Osteoblast (primary cell): Measurements from ENCODE around the gene KCND2. TPM values are rescaled to one million over a fixed set of nuclear protein-coding genes. Genes with fewer than 3 reads are reported as not detected.
"Not testable (repeated sequence)": the region's sequence is repeated elsewhere in the genome, so short reads cannot be mapped to it uniquely, and the experiment has no call there.

Experiments
- DNase-seq: peaks from one replicate; pipeline ENCODE4 v3.0.0; 2011; ENCODE audit warnings: low spot score, mixed read lengths; ENCODE audit not compliant: insufficient read length; ENCODE audit errors: missing footprints
- H2AFZ ChIP-seq: 2 replicates; pipeline ENCODE4 v1.6.0; 2011; ENCODE audit warnings: mild to moderate bottlenecking, low read length
- H3K27ac ChIP-seq: 2 replicates; pipeline ENCODE4 v1.5.1; 2011; ENCODE audit warnings: mild to moderate bottlenecking, low read depth, low read length, moderate library complexity
- H3K27me3 ChIP-seq: 2 replicates; pipeline ENCODE4 v1.6.0; 2012; ENCODE audit warnings: mild to moderate bottlenecking, control low read depth, inconsistent platforms, low read length, moderate library complexity; ENCODE audit not compliant: insufficient read depth
- H3K36me3 ChIP-seq: 2 replicates; pipeline ENCODE4 v1.5.1; 2011; ENCODE audit warnings: mild to moderate bottlenecking, low read length, control low read depth, moderate library complexity; ENCODE audit not compliant: insufficient read depth
- H3K4me1 ChIP-seq: 2 replicates; pipeline ENCODE4 v1.5.1; 2011; ENCODE audit warnings: mild to moderate bottlenecking, low read length, control low read depth, moderate library complexity; ENCODE audit not compliant: insufficient read depth
- H3K4me2 ChIP-seq: 2 replicates; pipeline ENCODE4 v1.6.0; 2011; ENCODE audit warnings: mild to moderate bottlenecking, low read length; ENCODE audit not compliant: insufficient read depth
- H3K4me3 ChIP-seq: fragments of 200-600 bp; sonication (generic); 3 replicates; pipeline ENCODE4 v1.5.1; 2012; ENCODE audit warnings: mild to moderate bottlenecking, low read length, inconsistent platforms; ENCODE audit not compliant: insufficient read depth
- H3K79me2 ChIP-seq: 2 replicates; pipeline ENCODE4 v1.6.0; 2012; ENCODE audit warnings: mild to moderate bottlenecking, low read length, control low read depth, inconsistent platforms; ENCODE audit not compliant: insufficient read depth
- H3K9me3 ChIP-seq: 2 replicates; pipeline ENCODE4 v1.5.1; 2011; ENCODE audit warnings: low read depth, low read length, control low read depth
- H4K20me1 ChIP-seq: 2 replicates; pipeline ENCODE4 v1.6.0; 2012; ENCODE audit warnings: mild to moderate bottlenecking, low read length, control low read depth; ENCODE audit not compliant: insufficient read depth
- total RNA-seq: library from RNA; depleted of rRNA; stranded (reverse); fragments of >200 nt; gene quantifications from 2 replicates; pipeline ENCODE4 v1.2.3, GENCODE V29; 2012
- TF ChIP-seq, protein P1 (sequence below): IDR thresholded peaks from 2 replicates; pipeline ENCODE4 v1.5.1; 2011; ENCODE audit warnings: mild to moderate bottlenecking, low read depth, low read length, moderate library complexity; ENCODE audit errors: extremely low read depth

KCND2 gene
- total RNA-seq, 1 donor: 6.5 TPM

DNA sequence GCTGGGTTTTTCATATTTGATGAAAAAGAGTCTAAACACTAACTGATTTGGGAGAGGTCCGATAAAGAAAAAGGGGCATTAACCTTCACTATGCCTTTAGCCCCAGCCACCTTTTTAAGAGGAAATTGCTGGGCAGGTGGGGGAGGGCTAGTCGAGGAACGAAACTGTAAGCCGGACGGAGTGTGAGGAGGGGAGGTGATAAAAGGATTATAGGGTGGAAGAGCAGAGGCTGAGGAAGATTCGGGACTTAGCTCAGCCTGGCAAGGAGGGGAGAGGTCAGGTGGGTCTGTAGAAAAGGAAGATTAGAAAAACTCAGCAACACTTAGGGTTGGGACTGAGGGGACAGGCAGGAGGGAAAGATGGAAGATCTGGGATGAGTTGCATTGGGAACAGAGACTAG is 508.0 kb downstream of the KCND2 start:
- Histone ChIP-seq H3K4me3 (no peak overlapping the region), H3K27me3 (no peaks in the 10 kb centered on the region), H2AFZ (no peak overlapping the region), H3K4me1 (no peaks in the 10 kb centered on the region), H3K36me3 (no peaks in the 10 kb centered on the region), H3K79me2 (no peaks in the 10 kb centered on the region), H4K20me1 (no peaks in the 10 kb centered on the region), H3K4me2 (no peak overlapping the region), H3K27ac (no peak overlapping the region), H3K9me3 (no peaks in the 10 kb centered on the region)
- DNase-seq: no peak
- TF ChIP-seq, protein P1, sequence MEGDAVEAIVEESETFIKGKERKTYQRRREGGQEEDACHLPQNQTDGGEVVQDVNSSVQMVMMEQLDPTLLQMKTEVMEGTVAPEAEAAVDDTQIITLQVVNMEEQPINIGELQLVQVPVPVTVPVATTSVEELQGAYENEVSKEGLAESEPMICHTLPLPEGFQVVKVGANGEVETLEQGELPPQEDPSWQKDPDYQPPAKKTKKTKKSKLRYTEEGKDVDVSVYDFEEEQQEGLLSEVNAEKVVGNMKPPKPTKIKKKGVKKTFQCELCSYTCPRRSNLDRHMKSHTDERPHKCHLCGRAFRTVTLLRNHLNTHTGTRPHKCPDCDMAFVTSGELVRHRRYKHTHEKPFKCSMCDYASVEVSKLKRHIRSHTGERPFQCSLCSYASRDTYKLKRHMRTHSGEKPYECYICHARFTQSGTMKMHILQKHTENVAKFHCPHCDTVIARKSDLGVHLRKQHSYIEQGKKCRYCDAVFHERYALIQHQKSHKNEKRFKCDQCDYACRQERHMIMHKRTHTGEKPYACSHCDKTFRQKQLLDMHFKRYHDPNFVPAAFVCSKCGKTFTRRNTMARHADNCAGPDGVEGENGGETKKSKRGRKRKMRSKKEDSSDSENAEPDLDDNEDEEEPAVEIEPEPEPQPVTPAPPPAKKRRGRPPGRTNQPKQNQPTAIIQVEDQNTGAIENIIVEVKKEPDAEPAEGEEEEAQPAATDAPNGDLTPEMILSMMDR: no peak

DNA sequence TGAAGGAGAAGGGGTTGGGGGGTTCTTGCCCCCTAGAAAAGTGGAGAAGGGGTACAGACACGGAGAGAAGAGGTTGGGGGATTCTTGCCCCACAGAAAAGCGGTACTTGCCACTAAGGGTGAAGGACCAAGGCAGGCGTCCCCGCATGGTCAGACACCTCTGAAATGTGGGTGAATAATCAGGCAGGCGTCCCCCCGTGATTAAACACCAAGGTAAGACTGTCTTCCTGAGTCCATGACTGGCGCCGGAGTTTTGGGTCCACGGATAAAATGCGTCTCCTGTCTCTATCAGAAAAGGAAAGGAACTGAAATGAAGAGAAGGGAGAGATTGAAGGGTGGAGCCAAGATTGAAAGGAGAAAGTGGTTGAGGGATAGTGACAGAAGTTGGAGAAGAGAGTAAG is 508.9 kb downstream of the KCND2 start:
- H2AFZ ChIP-seq, H3K36me3 ChIP-seq, DNase-seq, H3K27me3 ChIP-seq, H3K27ac ChIP-seq, H3K4me1 ChIP-seq, H3K9me3 ChIP-seq, H4K20me1 ChIP-seq, H3K4me2 ChIP-seq, H3K4me3 ChIP-seq, H3K79me2 ChIP-seq: not testable (repeated sequence)

DNA sequence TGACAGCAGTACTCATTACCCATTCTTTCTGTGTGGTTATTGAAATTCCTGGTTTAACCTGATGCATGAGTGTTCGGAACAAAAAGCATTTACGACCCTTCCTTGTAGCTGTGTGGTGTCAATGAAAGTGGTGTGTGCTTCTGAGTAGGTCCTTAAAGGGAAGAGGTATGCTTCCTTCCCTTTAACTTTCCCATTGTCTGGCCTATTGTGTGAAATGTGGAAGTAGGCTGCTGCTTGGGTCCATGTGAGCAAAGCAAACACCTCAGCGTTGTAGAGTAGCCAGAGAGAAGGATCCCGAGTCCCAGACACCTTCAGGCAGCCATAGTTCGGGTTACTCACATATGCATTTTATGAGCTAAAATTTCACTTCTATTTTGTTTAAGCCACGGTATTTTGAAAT is 510.3 kb downstream of the KCND2 start:
- H3K9me3 ChIP-seq: no peaks in the 10 kb centered on the region
- H3K27me3 ChIP-seq: no peaks in the 10 kb centered on the region
- no peak overlapping the region for H3K4me3 ChIP-seq
- no peaks in the 10 kb centered on the region for H4K20me1 ChIP-seq
- H3K79me2 ChIP-seq: no peaks in the 10 kb centered on the region
- H2AFZ ChIP-seq: no peak overlapping the region
- DNase-seq: no peak
- no peak overlapping the region for H3K27ac ChIP-seq
- no peaks in the 10 kb centered on the region for H3K4me1 ChIP-seq
- no peaks in the 10 kb centered on the region for H3K36me3 ChIP-seq
- TF ChIP-seq, protein P1: no peak
- no peak overlapping the region for H3K4me2 ChIP-seq

DNA sequence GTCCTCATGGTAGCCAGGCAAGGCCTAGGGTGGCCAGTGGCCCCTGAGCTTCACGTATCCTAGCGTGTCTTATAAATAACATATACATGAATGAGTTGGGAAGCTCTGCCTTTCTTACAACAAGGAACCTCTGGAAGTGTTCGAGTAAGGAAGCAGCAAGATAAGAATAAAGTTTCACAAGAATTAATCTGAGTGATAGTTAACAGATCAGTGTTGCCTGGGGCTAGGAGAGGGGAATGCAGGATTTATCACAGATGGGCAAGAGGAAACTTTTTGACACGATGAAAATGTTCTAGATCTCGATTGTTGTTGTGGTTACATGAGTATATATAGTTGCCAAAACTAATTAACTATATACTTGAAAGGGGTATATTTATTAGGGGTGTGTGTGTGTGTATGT is 510.7 kb downstream of the KCND2 start:
- H2AFZ ChIP-seq: no peak overlapping the region
- DNase-seq: no peak
- TF ChIP-seq, protein P1: no peak

More for the DNA sequence above, 510.7 kb downstream of the KCND2 start:
- H3K9me3 ChIP-seq: no peaks in the 10 kb centered on the region
- no peak overlapping the region for H3K4me2 ChIP-seq
- H3K4me3 ChIP-seq: no peak overlapping the region
- H3K27me3 ChIP-seq: no peaks in the 10 kb centered on the region
- no peaks in the 10 kb centered on the region for H3K79me2 ChIP-seq
- no peak overlapping the region for H3K27ac ChIP-seq
- no peaks in the 10 kb centered on the region for H3K36me3 ChIP-seq
- no peaks in the 10 kb centered on the region for H4K20me1 ChIP-seq
- H3K4me1 ChIP-seq: no peaks in the 10 kb centered on the region
